SU-DHL-6 (cell line): ENCODE data around the gene ADD2.
"Not testable (repeated sequence)": the region's sequence is repeated elsewhere in the genome, so short reads cannot be mapped to it uniquely, and the experiment has no call there.

Experiments
- H2AFZ ChIP-seq: fragments of 200-600 bp; sonication (generic); 2 replicates; pipeline ENCODE4 v1.6.1; 2014; ENCODE audit warnings: low read depth, mild to moderate bottlenecking, moderate library complexity, mixed read lengths, antibody characterized with exemption, low read length; ENCODE audit not compliant: severe bottlenecking
- H3F3A ChIP-seq: fragments of 200-600 bp; shearing (Covaris generic); 2 replicates; pipeline ENCODE4 v1.6.0; 2016; ENCODE audit warnings: antibody characterized with exemption, mild to moderate bottlenecking; ENCODE audit not compliant: insufficient read depth
- H3K27ac ChIP-seq: fragments of 200-600 bp; sonication (generic); 2 replicates; pipeline ENCODE4 v1.5.1; 2016; ENCODE audit warnings: low read depth, mild to moderate bottlenecking, low read length, moderate library complexity, mixed read lengths
- H3K27me3 ChIP-seq: fragments of 200-600 bp; sonication (generic), shearing (Covaris generic); 2 replicates; pipeline ENCODE4 v1.6.0; 2014; ENCODE audit warnings: mild to moderate bottlenecking, low read length
- H3K36me3 ChIP-seq: fragments of 200-600 bp; sonication (generic); 2 replicates; pipeline ENCODE4 v1.6.1; 2014; ENCODE audit warnings: mild to moderate bottlenecking, low read length, mixed read lengths
- H3K4me2 ChIP-seq: fragments of 300-600, 200-600 bp; shearing (Covaris generic), sonication (generic); 2 replicates; pipeline ENCODE4 v1.6.0; 2014; ENCODE audit warnings: low read length, low read depth, mild to moderate bottlenecking; ENCODE audit not compliant: poor library complexity, severe bottlenecking
- H3K4me3 ChIP-seq: fragments of 200-600 bp; sonication (generic); 2 replicates; pipeline ENCODE4 v1.5.1; 2014; ENCODE audit warnings: antibody characterized with exemption, low read length, mild to moderate bottlenecking, mixed read lengths; ENCODE audit not compliant: insufficient read depth, poor library complexity, severe bottlenecking
- H3K79me2 ChIP-seq: fragments of 200-600 bp; sonication (generic); 2 replicates; pipeline ENCODE4 v1.6.1; 2014; ENCODE audit warnings: mild to moderate bottlenecking, low read length, moderate library complexity; ENCODE audit not compliant: insufficient read depth
- H3K9ac ChIP-seq: fragments of 200-600 bp; sonication (generic); 2 replicates; pipeline ENCODE4 v1.7.0; 2014; ENCODE audit warnings: mild to moderate bottlenecking, low read length
- H3K9me2 ChIP-seq: fragments of 200-600 bp; sonication (generic); replicated peaks from 2 replicates; pipeline ENCODE4 v1.6.1; 2014; ENCODE audit warnings: low read length; ENCODE audit not compliant: insufficient read depth
- H3K9me3 ChIP-seq: fragments of 200-600 bp; sonication (generic); 2 replicates; pipeline ENCODE4 v1.6.1; 2014; ENCODE audit warnings: low read length, mixed read lengths; ENCODE audit not compliant: insufficient read depth
- H4K20me1 ChIP-seq: fragments of 200-600 bp; sonication (generic); 2 replicates; pipeline ENCODE4 v1.6.1; 2014; ENCODE audit warnings: low read depth, mild to moderate bottlenecking, antibody characterized with exemption, low read length, moderate library complexity, mixed read lengths
- CTCF ChIP-seq: fragments of 200-600 bp; sonication (generic); IDR thresholded peaks from one replicate; pipeline ENCODE4 v1.5.1; 2017; ENCODE audit warnings: antibody characterized with exemption, mild to moderate bottlenecking, low read length, moderate library complexity; ENCODE audit not compliant: insufficient read depth, poor library complexity, severe bottlenecking
- EZH2phosphoT487 ChIP-seq: fragments of 200-600 bp; sonication (generic), shearing (Covaris generic); conservative IDR thresholded peaks from 2 replicates; pipeline ENCODE4 v1.6.1; 2018; ENCODE audit warnings: mild to moderate bottlenecking, antibody characterized with exemption, low read length, moderate library complexity, mixed read lengths

ADD2 gene

GRCh38 chr2:70799706-70800105 is 31.7 kb upstream of the ADD2 start:
- TF ChIP-seq EZH2phosphoT487, result no peak
- H3K79me2 ChIP-seq, result no peaks in the 10 kb centered on the region
- no peaks in the 10 kb centered on the region for H3K27me3 ChIP-seq

GRCh38 chr2:70797996-70798395 is 30.0 kb upstream of the ADD2 start:
- H3K4me3 ChIP-seq, H4K20me1 ChIP-seq, H3K9me3 ChIP-seq, H3K27me3 ChIP-seq, H3K36me3 ChIP-seq, H2AFZ ChIP-seq, H3K9me2 ChIP-seq, H3K79me2 ChIP-seq, H3K27ac ChIP-seq, H3K4me2 ChIP-seq, H3F3A ChIP-seq, H3K9ac ChIP-seq: not testable (repeated sequence)

More at GRCh38 chr2:70799706-70800105, 31.7 kb upstream of the ADD2 start:
- no peaks in the 10 kb centered on the region for H3K36me3 ChIP-seq
- no peaks in the 10 kb centered on the region for H3K9me2 ChIP-seq
- no peaks in the 10 kb centered on the region for H4K20me1 ChIP-seq
- no peak overlapping the region for H3K4me2 ChIP-seq
- H3K9me3 ChIP-seq, result no peaks in the 10 kb centered on the region
- no peak overlapping the region for H3K9ac ChIP-seq
- no peak overlapping the region for H3K27ac ChIP-seq
- H3K4me3 ChIP-seq, result no peak overlapping the region
- no peak overlapping the region for H2AFZ ChIP-seq
- no peaks in the 10 kb centered on the region for H3F3A ChIP-seq

GRCh38 chr2:70797506-70797905 is 29.5 kb upstream of the ADD2 start:
- no peak overlapping the region for H3K27ac ChIP-seq
- H3F3A ChIP-seq, result no peaks in the 10 kb centered on the region
- no peaks in the 10 kb centered on the region for H4K20me1 ChIP-seq
- H3K9ac ChIP-seq, result no peak overlapping the region
- TF ChIP-seq EZH2phosphoT487 (no peak), CTCF (no peak)
- no peaks in the 10 kb centered on the region for H3K36me3 ChIP-seq
- H3K4me2 ChIP-seq, result no peak overlapping the region
- H3K27me3 ChIP-seq, result no peaks in the 10 kb centered on the region
- H2AFZ ChIP-seq, result no peak overlapping the region
- no peak overlapping the region for H3K4me3 ChIP-seq
- H3K9me2 ChIP-seq, result no peaks in the 10 kb centered on the region
- no peaks in the 10 kb centered on the region for H3K79me2 ChIP-seq
- no peaks in the 10 kb centered on the region for H3K9me3 ChIP-seq

GRCh38 chr2:70796262-70796661 is 28.3 kb upstream of the ADD2 start:
- Histone ChIP-seq H3K9me3 (no peaks in the 10 kb centered on the region), H3K27me3 (no peaks in the 10 kb centered on the region), H2AFZ (no peak overlapping the region), H3K4me2 (no peak overlapping the region), H3K27ac (no peak overlapping the region), H3F3A (no peaks in the 10 kb centered on the region), H3K4me3 (no peak overlapping the region), H3K9me2 (no peaks in the 10 kb centered on the region), H3K36me3 (no peaks in the 10 kb centered on the region), H4K20me1 (no peaks in the 10 kb centered on the region), H3K79me2 (no peaks in the 10 kb centered on the region), H3K9ac (no peak overlapping the region)
- no peak for TF ChIP-seq CTCF
- no peak for TF ChIP-seq EZH2phosphoT487
